ENCODE data around the gene PNPLA8. TPM values are rescaled to one million over a fixed set of nuclear protein-coding genes. Genes with fewer than 3 reads are reported as not detected.
A peak's percentile ranks its signal among the peaks of the same experiment; 100 is the strongest.

The PNPLA8 gene
- total and polyA plus RNA-seq, 2 donors (not counting 3 experiments of a cell fraction or from before 2014, with no cell fraction given) = 5.9 to 19.9 TPM

GRCh38 chr7:108486291-108486966 is 39.5 kb downstream of the PNPLA8 start:
- DNase-seq (ENCODE audit: low read depth, low spot score) (peak; percentile 46), FAIRE-seq (no peak)
- Histone ChIP-seq H3K27me3 (ENCODE audit: control insufficient read depth in 2 of 2, insufficient read depth in 2 of 2, low read length in 2 of 2) (no peaks in the 10 kb centered on the region), H3K9me1 (replicated peaks; ENCODE audit: control insufficient read depth, extremely low read depth, insufficient read depth, low read length) (no peaks in the 10 kb centered on the region), H3K4me3 (replicated peaks in 1 of 3; ENCODE audit: insufficient read depth in 1 of 3, low read depth in 1 of 3, low read length in 3 of 3) (no peak overlapping the region), H3K36me3 (ENCODE audit: control insufficient read depth in 2 of 2, extremely low read depth in 1 of 2, insufficient read depth in 2 of 2, low read length in 2 of 2) (no peaks in the 10 kb centered on the region), H2AFZ (ENCODE audit: low read depth, low read length) (no peak overlapping the region), H3K79me2 (ENCODE audit: control insufficient read depth, insufficient read depth, low read length) (no peaks in the 10 kb centered on the region), H3K4me1 (ENCODE audit: control insufficient read depth, extremely low read depth, insufficient read depth, low read length) (peaks cover 34% of the 10 kb centered on the region), H3K4me2 (ENCODE audit: insufficient read depth, low read length) (peak overlapping the region; percentile 55), H4K20me1 (replicated peaks; ENCODE audit: control insufficient read depth, extremely low read depth, insufficient read depth, low read length) (no peaks in the 10 kb centered on the region), H3K9me3 (replicated peaks; ENCODE audit: control insufficient read depth, insufficient read depth, low read length) (no peaks in the 10 kb centered on the region), H3K9ac (replicated peaks; ENCODE audit: extremely low read depth, insufficient read depth, low read length) (peak overlapping the region; percentile 9), H3K27ac (ENCODE audit: insufficient read depth, low read depth, low read length) (peak overlapping the region; percentile 18)
- POLR2A ChIA-PET = no interaction called here
- CTCF ChIA-PET = interaction anchor here (1.4 to 2.7 kb wide), 3 partner anchors 10 to 305 kb away, joined by 3 to 12 read pairs (median 4); no protein-coding TSS in a partner anchor
- dilution Hi-C loops (cut with MboI; ENCODE audit: extremely low pct_ligation_motif_present, low sequenced_read_pairs) = loop anchor here (25.0 kb wide), 1 partner anchor 299 kb away; no protein-coding TSS in a partner anchor
- intact Hi-C loops (cut with micrococcal nuclease) = no loop called here
- BruUV-seq (replicated peaks) = no TSS peak
- TF ChIP-seq MYC (IDR thresholded peaks at IDR 0.05; ENCODE audit: low read depth, low read length) (no peak), FOS (IDR thresholded peaks at IDR 0.05; ENCODE audit: borderline replicate concordance, insufficient read depth, low read length) (no peak), MAX (IDR thresholded peaks at IDR 0.05; ENCODE audit: insufficient read depth, insufficient read length) (no peak), CTCF (IDR thresholded peaks at IDR 0.05; ENCODE audit: extremely low read depth in 1 of 2, insufficient read depth in 1 of 2, low read depth in 1 of 2, low read length in 2 of 2) (no peak), POLR2A (IDR thresholded peaks at IDR 0.05; ENCODE audit: low read depth, low read length) (no peak), POLR2AphosphoS5 (IDR thresholded peaks at IDR 0.05; ENCODE audit: insufficient read depth, low read depth, low read length) (no peak)

Data from endothelial cell of umbilical vein (primary cell).